Measurements from ENCODE around the gene PTP4A2.
"Not testable (repeated sequence)": the region's sequence is repeated elsewhere in the genome, so short reads cannot be mapped to it uniquely, and the experiment has no call there.

The PTP4A2 gene

GRCh38 chr1:31897526-31898100 is 40.6 kb downstream of the PTP4A2 start:
- no peak for DNase-seq (ENCODE audit: low read depth)
- H3K4me3 ChIP-seq (ENCODE audit: low read depth, low read length): no peak overlapping the region
- no peak for TF ChIP-seq CTCF (IDR thresholded peaks at IDR 0.05; ENCODE audit: low read depth, low read length, missing control alignments)

GRCh38 chr1:31895474-31896198 is 42.5 kb downstream of the PTP4A2 start:
- H3K4me3 ChIP-seq (ENCODE audit: low read depth, low read length); DNase-seq (ENCODE audit: low read depth): not testable (repeated sequence)

GRCh38 chr1:31891280-31891679 is 46.9 kb downstream of the PTP4A2 start:
- no peak overlapping the region for H3K4me3 ChIP-seq (ENCODE audit: low read depth, low read length)
- no peak for TF ChIP-seq CTCF (IDR thresholded peaks at IDR 0.05; ENCODE audit: low read depth, low read length, missing control alignments)
- DNase-seq (ENCODE audit: low read depth): peak; percentile 64

GRCh38 chr1:31888291-31888690 is 49.9 kb downstream of the PTP4A2 start:
- H3K4me3 ChIP-seq (ENCODE audit: low read depth, low read length): no peak overlapping the region
- TF ChIP-seq CTCF (IDR thresholded peaks at IDR 0.05; ENCODE audit: low read depth, low read length, missing control alignments): no peak
- no peak for DNase-seq (ENCODE audit: low read depth)

GRCh38 chr1:31886866-31887265 is 51.3 kb downstream of the PTP4A2 start:
- H3K4me3 ChIP-seq (ENCODE audit: low read depth, low read length): no peak overlapping the region
- DNase-seq (ENCODE audit: low read depth): no peak

GRCh38 chr1:31885851-31886250 is 52.3 kb downstream of the PTP4A2 start:
- no peak for TF ChIP-seq CTCF (IDR thresholded peaks at IDR 0.05; ENCODE audit: low read depth, low read length, missing control alignments)
- no peak overlapping the region for H3K4me3 ChIP-seq (ENCODE audit: low read depth, low read length)
- DNase-seq (ENCODE audit: low read depth): no peak

More at GRCh38 chr1:31886866-31887265, 51.3 kb downstream of the PTP4A2 start:
- no peak for TF ChIP-seq CTCF (IDR thresholded peaks at IDR 0.05; ENCODE audit: low read depth, low read length, missing control alignments)

GRCh38 chr1:31883357-31883942 is 54.7 kb downstream of the PTP4A2 start:
- TF ChIP-seq CTCF (IDR thresholded peaks at IDR 0.05; ENCODE audit: low read depth, low read length, missing control alignments): no peak

More at GRCh38 chr1:31883357-31883942, 54.7 kb downstream of the PTP4A2 start:
- no peak for DNase-seq (ENCODE audit: low read depth)
- no peak overlapping the region for H3K4me3 ChIP-seq (ENCODE audit: low read depth, low read length)

All from GM12864 (cell line).